Measurements from ENCODE around the gene SRM. TPM values are rescaled to one million over a fixed set of nuclear protein-coding genes. Genes with fewer than 3 reads are reported as not detected.

Gene SRM
- total and polyA plus RNA-seq, 8 donors = 51.8 to 266 (median 94.8) TPM

DNA sequence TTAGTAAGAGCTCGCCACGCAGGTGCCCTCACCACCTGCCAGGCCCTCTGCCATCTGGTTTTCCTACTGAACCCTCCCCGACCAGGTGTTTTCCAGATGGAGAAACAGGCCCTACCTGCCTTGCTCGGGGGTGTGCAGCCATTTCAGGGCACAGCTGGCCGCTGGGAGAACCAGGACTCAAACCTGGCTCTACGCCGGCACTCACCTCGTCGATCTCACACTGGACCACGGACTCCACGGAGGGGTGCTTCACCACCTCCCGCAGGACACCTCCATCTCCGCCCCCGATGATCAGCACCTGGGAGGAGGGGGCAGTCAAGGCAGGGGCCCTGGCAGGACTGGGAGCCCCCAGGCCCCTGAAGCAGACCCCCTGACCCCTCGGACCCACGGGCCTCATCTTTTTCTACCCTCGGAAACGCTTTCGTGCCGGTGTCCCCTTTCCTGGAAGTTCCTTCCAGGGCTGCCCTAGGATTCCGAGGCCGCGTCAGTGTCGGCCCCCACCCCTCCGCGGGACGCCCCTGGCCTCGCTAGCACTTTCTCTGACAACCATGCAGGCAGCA, 1.1 kb downstream of the SRM start:
- Histone ChIP-seq H3K27me3 (no peaks in the 10 kb centered on the region), H3K36me3 (peaks cover 2 to 11% (median 5%) of the 10 kb centered on the region in 3 donors), H3K27ac (peak overlapping the region in 1 of 4 donors; percentile 68), H3K4me3 (peak overlapping the region; percentile 95 to 99 (median 96)), H3K4me1 (peaks cover 0 to 7% (median 0%) of the 10 kb centered on the region in 3 donors), H3K9me3 (no peaks in the 10 kb centered on the region)
- TF ChIP-seq, protein P1, sequence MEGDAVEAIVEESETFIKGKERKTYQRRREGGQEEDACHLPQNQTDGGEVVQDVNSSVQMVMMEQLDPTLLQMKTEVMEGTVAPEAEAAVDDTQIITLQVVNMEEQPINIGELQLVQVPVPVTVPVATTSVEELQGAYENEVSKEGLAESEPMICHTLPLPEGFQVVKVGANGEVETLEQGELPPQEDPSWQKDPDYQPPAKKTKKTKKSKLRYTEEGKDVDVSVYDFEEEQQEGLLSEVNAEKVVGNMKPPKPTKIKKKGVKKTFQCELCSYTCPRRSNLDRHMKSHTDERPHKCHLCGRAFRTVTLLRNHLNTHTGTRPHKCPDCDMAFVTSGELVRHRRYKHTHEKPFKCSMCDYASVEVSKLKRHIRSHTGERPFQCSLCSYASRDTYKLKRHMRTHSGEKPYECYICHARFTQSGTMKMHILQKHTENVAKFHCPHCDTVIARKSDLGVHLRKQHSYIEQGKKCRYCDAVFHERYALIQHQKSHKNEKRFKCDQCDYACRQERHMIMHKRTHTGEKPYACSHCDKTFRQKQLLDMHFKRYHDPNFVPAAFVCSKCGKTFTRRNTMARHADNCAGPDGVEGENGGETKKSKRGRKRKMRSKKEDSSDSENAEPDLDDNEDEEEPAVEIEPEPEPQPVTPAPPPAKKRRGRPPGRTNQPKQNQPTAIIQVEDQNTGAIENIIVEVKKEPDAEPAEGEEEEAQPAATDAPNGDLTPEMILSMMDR (IDR thresholded peaks at IDR 0.05) = no peak
- intact Hi-C loops (cut with DNase I) = no loop called here
- ATAC-seq (peak; percentile 3 to 21 (median 12)), FAIRE-seq (no peak), DNase-seq (peak in 5 of 6 donors; percentile 59 to 84 (median 73))
- WGBS, 2 donors = 25 to 26% methylated on average over 28 of the region's 28 CpGs

- Histone ChIP-seq H3K9me3 (no peaks in the 10 kb centered on the region), H3K4me1 (peaks cover 0 to 9% (median 3%) of the 10 kb centered on the region in 3 donors), H3K4me3 (peak overlapping the region in 1 of 4 donors; percentile 95), H3K27me3 (no peaks in the 10 kb centered on the region), H3K36me3 (peaks cover 2 to 11% (median 5%) of the 10 kb centered on the region in 3 donors), H3K27ac (no peak overlapping the region)
- ATAC-seq = no peak
- DNase-seq = no peak
- intact Hi-C loops (cut with DNase I) = no loop called here
- TF ChIP-seq, protein P1 (IDR thresholded peaks at IDR 0.05) = no peak
- 87 to 95% methylated on average over 14 of the region's 14 CpGs for WGBS, 2 donors
- no peak for FAIRE-seq
Measured at GRCh38 chr1:11058026-11058425, 1.8 kb downstream of the SRM start.

DNA sequence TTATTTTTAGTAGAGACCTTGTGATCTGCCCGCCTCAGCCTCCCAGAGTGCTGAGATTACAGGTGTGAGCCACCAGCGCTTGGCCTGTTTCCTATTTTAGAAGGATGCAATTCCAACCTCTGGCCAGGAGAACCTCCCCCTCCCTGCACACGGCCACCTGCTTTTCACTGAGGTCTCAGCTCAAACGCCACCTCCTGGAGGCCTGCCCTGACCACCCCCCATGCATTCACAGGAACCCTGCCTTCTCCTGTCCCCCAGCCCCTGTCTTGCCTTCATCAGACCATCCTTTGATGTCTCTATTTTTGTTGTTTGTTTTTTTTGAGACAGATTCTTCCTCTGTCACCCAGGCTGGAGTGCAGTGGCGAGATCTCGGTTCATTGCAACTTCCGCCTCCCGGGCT, 2.3 kb downstream of the SRM start:
- no peak for DNase-seq
- TF ChIP-seq, protein P1 (IDR thresholded peaks at IDR 0.05) = no peak
- ATAC-seq = no peak
- FAIRE-seq = no peak
- Histone ChIP-seq H3K9me3 (no peaks in the 10 kb centered on the region), H3K4me3 (no peak overlapping the region), H3K36me3 (peaks cover 2 to 11% (median 5%) of the 10 kb centered on the region in 3 donors), H3K4me1 (peaks cover 0 to 11% (median 7%) of the 10 kb centered on the region in 3 donors), H3K27me3 (no peaks in the 10 kb centered on the region), H3K27ac (no peak overlapping the region)
- 81 to 88% methylated on average over 8 of the region's 8 CpGs for WGBS, 2 donors
- intact Hi-C loops (cut with DNase I) = no loop called here

GRCh38 chr1:11056504-11056903, 3.3 kb downstream of the SRM start:
- H3K27ac ChIP-seq = no peak overlapping the region
- ATAC-seq (no peak), DNase-seq (no peak), FAIRE-seq (no peak)
- TF ChIP-seq, protein P1 (IDR thresholded peaks at IDR 0.05) = no peak
- peaks cover 0 to 11% (median 7%) of the 10 kb centered on the region in 3 donors for H3K4me1 ChIP-seq
- H3K36me3 ChIP-seq = peaks cover 2 to 11% (median 5%) of the 10 kb centered on the region in 3 donors
- H3K9me3 ChIP-seq = no peaks in the 10 kb centered on the region
- H3K27me3 ChIP-seq = no peaks in the 10 kb centered on the region
- no peak overlapping the region for H3K4me3 ChIP-seq
- intact Hi-C loops (cut with DNase I) = no loop called here
- 93% methylated on average over 7 of the region's 7 CpGs for WGBS, 2 donors

GRCh38 chr1:11055676-11056075, 4.1 kb downstream of the SRM start:
- FAIRE-seq (no peak), DNase-seq (no peak), ATAC-seq (no peak)
- 94 to 95% methylated on average over 12 of the region's 12 CpGs for WGBS, 2 donors
- H3K4me1 ChIP-seq = peaks cover 0 to 8% (median 7%) of the 10 kb centered on the region in 3 donors
- TF ChIP-seq, protein P1 (IDR thresholded peaks at IDR 0.05) = no peak
- no peaks in the 10 kb centered on the region for H3K9me3 ChIP-seq
- intact Hi-C loops (cut with DNase I) = no loop called here
- H3K4me3 ChIP-seq = no peak overlapping the region
- H3K27me3 ChIP-seq = no peaks in the 10 kb centered on the region
- H3K36me3 ChIP-seq = peaks cover 2 to 11% (median 5%) of the 10 kb centered on the region in 3 donors
- H3K27ac ChIP-seq = no peak overlapping the region
